WTC11 (cell line): ENCODE data around the gene DGCR2. TPM values are rescaled to one million over a fixed set of nuclear protein-coding genes. Genes with fewer than 3 reads are reported as not detected.
"Not testable (repeated sequence)": the region's sequence is repeated elsewhere in the genome, so short reads cannot be mapped to it uniquely, and the experiment has no call there.

ENCODE experiments used
- ATAC-seq: fragments of 200-7000 bp; cut with Tn5 transposase; 2 replicates; pipeline ENCODE4 v1.10.0; 2021; ENCODE audit warnings: mild to moderate bottlenecking, moderate library complexity
- CTCF ChIA-PET: fragments of 300-600 bp; sonication (Branson Sonifier 250); formaldehyde crosslinking; loops from one replicate; lab custom pipeline; 2021; ENCODE audit warnings: antibody characterized with exemption; lab: Charles Lee
- POLR2A ChIA-PET: fragments of 350-600 bp; sonication (Branson Sonifier 250); formaldehyde crosslinking; loops from one replicate; lab custom pipeline; 2021; ENCODE audit warnings: antibody characterized with exemption; lab: Charles Lee
- DNase-seq: peaks from one replicate; pipeline ENCODE4 v3.0.0; 2021; ENCODE audit warnings: low spot score
- H3K27ac Mint-ChIP-seq: 2 replicates; pipeline ENCODE4 v1.8.0; 2021; ENCODE audit warnings: mixed read lengths
- H3K27me3 Mint-ChIP-seq: 2 replicates; pipeline ENCODE4 v1.8.0; 2021; ENCODE audit warnings: low read depth, mild to moderate bottlenecking, moderate library complexity, mixed read lengths
- H3K36me3 Mint-ChIP-seq: 2 replicates; pipeline ENCODE4 v1.8.0; 2021; ENCODE audit warnings: mixed read lengths
- H3K4me1 Mint-ChIP-seq: 2 replicates; pipeline ENCODE4 v1.8.0; 2022; ENCODE audit warnings: mixed read lengths
- H3K4me3 Mint-ChIP-seq: 2 replicates; pipeline ENCODE4 v1.8.0; 2021; ENCODE audit warnings: mild to moderate bottlenecking, moderate library complexity, mixed read lengths
- H3K9me3 Mint-ChIP-seq: 2 replicates; pipeline ENCODE4 v1.8.0; 2021; ENCODE audit warnings: mixed read lengths
- ATF1 ChIP-seq: sonication (generic); formaldehyde crosslinking; IDR thresholded peaks from 2 replicates; pipeline ENCODE4 v1.8.1; 2023; ENCODE audit warnings: mild to moderate bottlenecking, moderate library complexity, missing genetic modification reagents
- CREB1 ChIP-seq: sonication (generic); formaldehyde crosslinking; IDR thresholded peaks from 2 replicates; pipeline ENCODE4 v1.8.0; 2023; ENCODE audit warnings: mild to moderate bottlenecking, missing genetic modification reagents
- E2F4 ChIP-seq: sonication (generic); formaldehyde crosslinking; IDR thresholded peaks from 2 replicates; pipeline ENCODE4 v1.8.1; 2022; ENCODE audit warnings: low read depth, mild to moderate bottlenecking, moderate library complexity, missing genetic modification reagents, borderline replicate concordance
- E2F5 ChIP-seq: sonication (generic); formaldehyde crosslinking; IDR thresholded peaks from 2 replicates; pipeline ENCODE4 v1.8.1; 2022; ENCODE audit warnings: mild to moderate bottlenecking, moderate library complexity, missing genetic modification reagents
- FOXK1 ChIP-seq: sonication (generic); formaldehyde crosslinking; IDR thresholded peaks from 2 replicates; pipeline ENCODE4 v1.8.0; 2022; ENCODE audit warnings: mild to moderate bottlenecking, moderate library complexity, missing genetic modification reagents
- HMGA2 ChIP-seq: fragments of 250-450 bp; sonication (Bioruptor Pico); IDR thresholded peaks from 2 replicates; pipeline ENCODE4 v1.4.0; 2021; ENCODE audit warnings: mild to moderate bottlenecking, moderate library complexity
- MXD4 ChIP-seq: fragments of 250-450 bp; sonication (Bioruptor Pico); IDR thresholded peaks from 2 replicates; pipeline ENCODE4 v1.8.0; 2021; ENCODE audit warnings: mild to moderate bottlenecking, moderate library complexity, borderline replicate concordance
- MYBL2 ChIP-seq: sonication (generic); formaldehyde crosslinking; IDR thresholded peaks from 2 replicates; pipeline ENCODE4 v1.8.1; 2023; ENCODE audit warnings: mild to moderate bottlenecking, moderate library complexity, missing genetic modification reagents
- NFATC4 ChIP-seq: fragments of 250-450 bp; sonication (Bioruptor Pico); IDR thresholded peaks from 2 replicates; pipeline ENCODE4 v1.9.0; 2021; ENCODE audit warnings: mild to moderate bottlenecking
- SMAD3 ChIP-seq: sonication (generic); formaldehyde crosslinking; IDR thresholded peaks from 2 replicates; pipeline ENCODE4 v1.8.0; 2022; ENCODE audit warnings: missing genetic modification reagents, mild to moderate bottlenecking, borderline replicate concordance
- TP53 ChIP-seq: sonication (generic); formaldehyde crosslinking; IDR thresholded peaks from 2 replicates; pipeline ENCODE4 v1.8.1; 2023; ENCODE audit warnings: mild to moderate bottlenecking, missing genetic modification reagents
- ZNF512 ChIP-seq: sonication (generic); formaldehyde crosslinking; IDR thresholded peaks from 2 replicates; pipeline ENCODE4 v1.8.1; 2022; ENCODE audit warnings: missing genetic modification reagents, borderline replicate concordance
- total RNA-seq: library from RNA; stranded (reverse); gene quantifications from 3 replicates; pipeline ENCODE4 v1.2.3, GENCODE V29; 2021

The DGCR2 gene
- total RNA-seq, 1 experiment from 2014 or later: 64.2 TPM

GRCh38 chr22:19166421-19166820 lies 44.2 kb upstream of the DGCR2 start (continued):
- no peak for TF ChIP-seq MYBL2 (CRISPR knock-in tag)
- no peak for TF ChIP-seq ATF1 (CRISPR knock-in tag)
- no peak for TF ChIP-seq TP53
- TF ChIP-seq E2F5 (CRISPR knock-in tag): no peak
- no peak for TF ChIP-seq NFATC4 (CRISPR knock-in tag)

- DNase-seq (no peak), ATAC-seq (no peak)
- CTCF ChIA-PET: interaction anchor here (0.6 to 1.0 kb wide), 2 partner anchors 20 to 51 kb away, joined by 3 to 5 read pairs; partner anchors contain the start of gene ESS2
- Mint-ChIP-seq H3K4me3 (no peak overlapping the region), H3K27me3 (peaks cover 66% of the 10 kb centered on the region), H3K36me3 (no peaks in the 10 kb centered on the region), H3K4me1 (peaks cover 9% of the 10 kb centered on the region), H3K9me3 (no peaks in the 10 kb centered on the region), H3K27ac (no peak overlapping the region)
- POLR2A ChIA-PET: no interaction called here
- TF ChIP-seq SMAD3: no peak
- no peak for TF ChIP-seq NFATC4 (CRISPR knock-in tag)
- TF ChIP-seq E2F4 (CRISPR knock-in tag): no peak
- no peak for TF ChIP-seq CREB1 (CRISPR knock-in tag)
- no peak for TF ChIP-seq ZNF512 (CRISPR knock-in tag)
- no peak for TF ChIP-seq MXD4
- no peak for TF ChIP-seq E2F5 (CRISPR knock-in tag)
- TF ChIP-seq HMGA2 (CRISPR knock-in tag): no peak
- no peak for TF ChIP-seq FOXK1 (CRISPR knock-in tag)
Observed at GRCh38 chr22:19164425-19164824, 42.2 kb upstream of the DGCR2 start.

- peaks cover 51% of the 10 kb centered on the region for H3K27me3 Mint-ChIP-seq
- H3K4me3 Mint-ChIP-seq, H3K27ac Mint-ChIP-seq, POLR2A ChIA-PET, H3K36me3 Mint-ChIP-seq, H3K9me3 Mint-ChIP-seq, ATAC-seq, H3K4me1 Mint-ChIP-seq, DNase-seq: not testable (repeated sequence)
- CTCF ChIA-PET: interaction anchor here (0.8 to 1.7 kb wide), 2 partner anchors 10 to 11 kb away, joined by 3 to 6 read pairs; no protein-coding TSS in a partner anchor
Observed at GRCh38 chr22:19158649-19159048, 36.4 kb upstream of the DGCR2 start.

- peaks cover 65% of the 10 kb centered on the region for H3K27me3 Mint-ChIP-seq
- not testable (repeated sequence) for ATAC-seq, H3K4me1 Mint-ChIP-seq, H3K9me3 Mint-ChIP-seq, H3K4me3 Mint-ChIP-seq, H3K27ac Mint-ChIP-seq, DNase-seq, H3K36me3 Mint-ChIP-seq
- CTCF ChIA-PET: interaction anchor here (1.6 kb wide), 1 partner anchor 12 kb away, joined by 7 read pairs; the partner anchor contains the start of gene ESS2
- POLR2A ChIA-PET: interaction anchor here (0.6 kb wide), 1 partner anchor 127 kb away, joined by 3 read pairs; no protein-coding TSS in a partner anchor
Observed at GRCh38 chr22:19156109-19156508, 33.9 kb upstream of the DGCR2 start.
